ENCODE data around the gene ZNF774.

Gene ZNF774

DNA sequence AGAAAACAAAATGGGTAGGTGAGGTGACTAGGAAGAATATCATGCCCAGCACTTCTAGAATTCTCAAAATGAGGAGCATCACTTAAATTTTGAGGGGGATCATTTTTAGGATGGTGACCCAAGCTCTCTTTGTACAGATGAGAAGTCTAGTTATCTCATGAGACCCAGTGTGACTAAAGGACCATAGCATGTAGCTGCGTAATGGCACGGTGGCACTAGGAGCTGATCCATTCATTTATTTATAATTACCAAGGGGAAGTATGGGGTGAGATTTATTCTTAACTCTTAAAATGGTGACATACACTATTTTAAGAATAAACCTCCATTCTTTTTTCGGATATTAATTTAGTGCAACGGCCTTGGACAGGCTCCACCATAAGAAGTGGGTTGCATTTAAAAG is 44.2 kb downstream of the ZNF774 start:
- TF ChIP-seq SPI1 (IDR thresholded peaks at IDR 0.05; ENCODE audit: low read depth, low read length) (no peak), POU2F2 (IDR thresholded peaks at IDR 0.05; ENCODE audit: low read depth, low read length) (no peak), PAX5 (IDR thresholded peaks at IDR 0.05; ENCODE audit: insufficient read depth, low read length, severe bottlenecking) (no peak), TAF1 (IDR thresholded peaks at IDR 0.05; ENCODE audit: low read depth, low read length) (no peak), POLR2A (IDR thresholded peaks at IDR 0.05; ENCODE audit: low read depth, low read length) (no peak), POLR2AphosphoS5 (IDR thresholded peaks at IDR 0.05; ENCODE audit: low read depth, low read length) (no peak)
- DNase-seq (ENCODE audit: insufficient read length, low spot score) (no peak), FAIRE-seq (no peak)

DNA sequence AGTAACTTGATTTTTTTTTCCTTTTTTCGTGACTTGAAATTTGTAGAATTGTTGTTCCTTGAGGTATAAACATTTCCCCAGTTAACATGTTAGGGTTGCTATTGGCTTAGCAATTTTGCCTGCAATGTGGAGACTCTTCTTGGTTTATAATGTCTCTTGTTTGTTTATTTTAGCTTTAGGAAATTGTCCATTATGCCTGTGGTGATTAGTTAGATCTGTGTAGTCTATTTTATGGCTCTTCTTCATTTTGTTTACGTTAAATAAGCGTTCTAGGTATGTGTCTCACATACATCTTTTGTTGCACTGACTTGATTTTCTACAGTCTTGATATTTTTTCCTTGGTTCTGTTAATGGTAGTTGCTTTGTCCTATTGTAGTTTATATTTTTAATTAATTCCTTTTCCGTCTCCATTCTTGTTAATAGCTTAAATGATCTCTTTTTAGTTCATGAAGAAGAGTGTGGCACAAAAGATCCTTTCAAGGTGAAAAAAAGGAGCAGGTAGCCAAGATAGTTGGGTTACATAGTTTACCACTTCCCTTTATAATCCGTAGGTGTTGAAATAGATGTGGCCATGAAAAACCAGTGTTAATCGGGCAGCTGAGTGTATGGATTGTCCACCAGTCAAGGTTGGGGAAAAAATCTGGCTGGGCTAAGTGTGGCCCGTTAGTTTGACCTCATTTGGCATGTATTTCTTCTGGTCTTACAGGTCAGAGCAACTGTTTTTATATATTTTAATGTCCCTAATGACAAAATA is 48.1 kb downstream of the ZNF774 start:
- FAIRE-seq = peak; percentile 38
- DNase-seq (ENCODE audit: insufficient read length, low spot score) = no peak
- TF ChIP-seq SPI1 (IDR thresholded peaks at IDR 0.05; ENCODE audit: low read depth, low read length) = peak; percentile 17; the same call in 1 of the 2 replicates
- no peak for TF ChIP-seq PAX5 (IDR thresholded peaks at IDR 0.05; ENCODE audit: insufficient read depth, low read length, severe bottlenecking)
- no peak for TF ChIP-seq TAF1 (IDR thresholded peaks at IDR 0.05; ENCODE audit: low read depth, low read length)
- TF ChIP-seq POLR2A (IDR thresholded peaks at IDR 0.05; ENCODE audit: low read depth, low read length) = no peak

DNA sequence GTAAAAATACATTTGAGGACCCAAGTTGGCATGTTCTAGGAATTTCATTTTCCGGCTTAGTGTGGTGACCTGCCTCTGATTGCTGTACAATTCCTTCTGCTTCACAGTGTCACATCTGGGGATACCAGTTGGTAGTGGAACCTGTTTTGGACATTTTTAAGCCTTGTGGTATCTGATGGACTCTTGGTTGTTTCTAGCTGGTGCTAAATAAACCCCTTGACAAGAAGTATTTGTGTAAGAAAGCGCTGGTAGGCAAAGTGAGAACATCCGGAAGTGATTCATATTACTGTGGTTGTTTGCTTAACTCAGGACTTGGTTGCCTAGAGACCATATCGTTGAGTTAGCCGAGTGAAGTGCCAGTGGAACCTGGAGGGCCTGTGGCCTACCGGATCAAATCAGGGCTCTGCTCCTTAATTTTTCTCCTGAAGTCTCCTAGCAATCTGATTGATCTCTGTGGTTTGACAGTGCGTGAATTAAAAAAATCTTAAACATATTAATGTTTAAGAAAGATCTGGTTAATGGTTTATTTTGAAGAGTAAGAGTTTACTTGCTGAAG is 48.8 kb downstream of the ZNF774 start:
- FAIRE-seq (peak; percentile 89), DNase-seq (ENCODE audit: insufficient read length, low spot score) (peak; percentile 57)
- TF ChIP-seq PAX5 (IDR thresholded peaks at IDR 0.05; ENCODE audit: insufficient read depth, low read length, severe bottlenecking) (no peak), POLR2A (IDR thresholded peaks at IDR 0.05; ENCODE audit: low read depth, low read length) (0 out of 2 replicates have a peak, but pooled peaks have one; percentile 12), POLR2AphosphoS5 (IDR thresholded peaks at IDR 0.05; ENCODE audit: low read depth, low read length) (no peak), TAF1 (IDR thresholded peaks at IDR 0.05; ENCODE audit: low read depth, low read length) (peak; percentile 34; the same call in 1 of the 2 replicates), POU2F2 (IDR thresholded peaks at IDR 0.05; ENCODE audit: low read depth, low read length) (no peak; the same call in 1 of the 2 replicates), SPI1 (IDR thresholded peaks at IDR 0.05; ENCODE audit: low read depth, low read length) (peak; percentile 19; the same call in 1 of the 2 replicates)

DNA sequence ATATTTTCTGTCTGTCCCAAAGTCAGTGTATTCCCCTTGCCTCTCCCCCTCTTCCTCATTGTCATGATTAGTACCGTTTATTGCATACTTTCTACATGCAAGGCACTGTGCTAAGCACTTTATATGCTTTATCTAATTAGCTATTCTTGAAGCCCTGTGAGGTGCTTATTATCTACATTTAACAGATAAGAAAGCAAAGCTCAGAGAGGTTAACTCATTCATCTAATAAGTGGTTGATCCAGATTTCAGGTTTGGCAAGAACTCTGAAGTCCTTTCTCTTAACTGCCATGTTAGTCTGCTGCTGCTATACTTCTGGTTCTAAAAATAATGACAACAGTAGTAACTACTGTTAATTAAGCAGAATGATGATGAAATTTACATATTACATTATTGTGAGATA is 49.4 kb downstream of the ZNF774 start:
- TF ChIP-seq PAX5 (IDR thresholded peaks at IDR 0.05; ENCODE audit: insufficient read depth, low read length, severe bottlenecking) = no peak
- no peak for TF ChIP-seq POLR2A (IDR thresholded peaks at IDR 0.05; ENCODE audit: low read depth, low read length)
- no peak for TF ChIP-seq SPI1 (IDR thresholded peaks at IDR 0.05; ENCODE audit: low read depth, low read length)
- no peak for TF ChIP-seq POU2F2 (IDR thresholded peaks at IDR 0.05; ENCODE audit: low read depth, low read length)
- TF ChIP-seq TAF1 (IDR thresholded peaks at IDR 0.05; ENCODE audit: low read depth, low read length) = no peak
- no peak for TF ChIP-seq POLR2AphosphoS5 (IDR thresholded peaks at IDR 0.05; ENCODE audit: low read depth, low read length)
- no peak for FAIRE-seq
- no peak for DNase-seq (ENCODE audit: insufficient read length, low spot score)

DNA sequence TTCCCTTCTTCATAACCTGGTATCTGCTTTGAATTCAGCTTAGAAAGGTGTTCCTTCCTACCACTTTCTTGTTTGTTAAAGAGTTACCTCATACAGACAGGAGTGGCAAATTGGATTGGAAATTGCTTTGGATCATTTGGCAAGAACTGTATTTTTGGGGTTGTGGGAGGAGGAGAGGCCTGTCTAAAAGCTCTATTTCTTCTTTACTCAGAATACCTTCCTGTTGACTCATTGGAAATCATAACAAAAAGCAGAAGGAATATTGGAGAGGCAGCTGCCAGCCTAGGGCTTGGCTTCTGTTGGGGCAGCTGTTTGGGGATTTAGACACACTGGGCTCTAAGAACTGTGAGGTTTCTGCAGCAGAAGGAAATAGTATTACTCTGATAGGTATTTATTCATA is 50.1 kb downstream of the ZNF774 start:
- no peak for DNase-seq (ENCODE audit: insufficient read length, low spot score)

DNA sequence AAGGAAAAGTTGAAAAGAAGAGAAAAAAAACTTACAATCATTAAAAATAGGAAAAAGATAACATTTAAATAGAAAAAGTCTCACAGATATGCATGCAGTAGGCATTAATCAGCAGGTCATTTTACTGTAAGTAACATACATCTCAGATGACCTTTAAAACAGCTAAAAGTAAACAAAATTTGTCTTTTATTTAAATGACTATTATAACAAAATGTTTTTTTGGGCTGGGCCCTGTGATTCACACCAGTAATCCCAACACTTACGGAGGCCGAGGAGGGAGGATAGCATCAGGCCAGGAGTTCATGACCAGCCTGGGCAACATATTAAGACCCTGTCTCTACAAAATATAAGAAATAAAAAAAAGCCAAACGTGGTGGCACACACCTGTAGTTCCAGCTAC is 50.7 kb downstream of the ZNF774 start:
- no peak for TF ChIP-seq TAF1 (IDR thresholded peaks at IDR 0.05; ENCODE audit: low read depth, low read length)
- no peak for TF ChIP-seq SPI1 (IDR thresholded peaks at IDR 0.05; ENCODE audit: low read depth, low read length)
- no peak for TF ChIP-seq POLR2A (IDR thresholded peaks at IDR 0.05; ENCODE audit: low read depth, low read length)
- TF ChIP-seq PAX5 (IDR thresholded peaks at IDR 0.05; ENCODE audit: insufficient read depth, low read length, severe bottlenecking) = no peak
- TF ChIP-seq POU2F2 (IDR thresholded peaks at IDR 0.05; ENCODE audit: low read depth, low read length) = no peak
- no peak for TF ChIP-seq POLR2AphosphoS5 (IDR thresholded peaks at IDR 0.05; ENCODE audit: low read depth, low read length)
- DNase-seq (ENCODE audit: insufficient read length, low spot score) = no peak
- no peak for FAIRE-seq

More for the DNA sequence above, 50.1 kb downstream of the ZNF774 start:
- TF ChIP-seq POLR2A (IDR thresholded peaks at IDR 0.05; ENCODE audit: low read depth, low read length) = no peak
- FAIRE-seq = no peak

DNA sequence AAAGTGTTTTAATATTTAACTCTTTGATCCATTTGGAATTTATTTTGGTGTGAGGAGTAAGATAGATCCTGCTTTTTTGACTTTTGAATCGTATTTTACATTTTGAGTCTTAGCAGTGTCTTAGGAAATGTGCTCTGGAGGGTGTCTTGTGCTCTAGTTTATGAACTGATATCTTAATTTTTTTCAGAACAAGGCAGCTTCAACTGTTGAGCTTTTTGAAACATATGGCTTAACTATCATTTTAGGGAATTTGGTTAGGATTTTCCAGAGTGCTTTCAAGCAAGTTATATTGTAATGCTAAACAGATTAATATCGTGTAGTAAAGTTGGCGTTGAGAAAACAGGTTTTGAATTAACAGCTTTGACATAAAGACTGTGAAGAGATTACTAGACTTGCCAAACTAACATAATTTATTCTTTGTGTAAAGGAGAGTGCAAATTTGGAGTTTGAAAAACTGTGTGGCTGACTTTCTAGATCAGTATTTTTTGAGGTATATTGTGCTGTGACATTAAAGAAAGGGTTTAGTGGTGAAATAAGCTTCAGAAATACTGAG is 53.0 kb downstream of the ZNF774 start:
- DNase-seq (ENCODE audit: insufficient read length, low spot score) (no peak), FAIRE-seq (no peak)
- TF ChIP-seq PAX5 (IDR thresholded peaks at IDR 0.05; ENCODE audit: insufficient read depth, low read length, severe bottlenecking) (no peak), TAF1 (IDR thresholded peaks at IDR 0.05; ENCODE audit: low read depth, low read length) (no peak), SPI1 (IDR thresholded peaks at IDR 0.05; ENCODE audit: low read depth, low read length) (no peak), POLR2A (IDR thresholded peaks at IDR 0.05; ENCODE audit: low read depth, low read length) (no peak), POU2F2 (IDR thresholded peaks at IDR 0.05; ENCODE audit: low read depth, low read length) (no peak), POLR2AphosphoS5 (IDR thresholded peaks at IDR 0.05; ENCODE audit: low read depth, low read length) (no peak)

DNA sequence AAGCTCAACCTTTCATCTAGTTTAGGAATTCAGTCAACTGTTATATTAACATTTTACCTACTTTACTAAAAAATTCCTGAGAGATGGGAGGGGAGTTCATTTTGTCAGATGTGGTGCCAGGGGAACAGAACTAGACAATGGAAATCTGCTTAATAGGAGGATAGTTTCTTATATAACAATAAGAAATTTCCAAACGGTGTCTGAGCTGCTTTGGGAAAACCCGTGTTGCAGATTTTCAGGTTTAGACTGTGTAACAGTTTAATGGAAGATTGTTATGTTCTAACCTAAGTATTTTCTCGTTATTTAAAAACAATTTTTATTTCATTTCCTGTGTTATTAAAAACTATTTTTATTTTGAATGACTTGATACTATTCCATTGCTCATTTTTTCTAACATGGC is 55.3 kb downstream of the ZNF774 start:
- TF ChIP-seq PAX5 (IDR thresholded peaks at IDR 0.05; ENCODE audit: insufficient read depth, low read length, severe bottlenecking) (no peak), POLR2A (IDR thresholded peaks at IDR 0.05; ENCODE audit: low read depth, low read length) (no peak), POU2F2 (IDR thresholded peaks at IDR 0.05; ENCODE audit: low read depth, low read length) (no peak), TAF1 (IDR thresholded peaks at IDR 0.05; ENCODE audit: low read depth, low read length) (no peak), SPI1 (IDR thresholded peaks at IDR 0.05; ENCODE audit: low read depth, low read length) (no peak), POLR2AphosphoS5 (IDR thresholded peaks at IDR 0.05; ENCODE audit: low read depth, low read length) (no peak)
- FAIRE-seq (no peak), DNase-seq (ENCODE audit: insufficient read length, low spot score) (no peak)

DNA sequence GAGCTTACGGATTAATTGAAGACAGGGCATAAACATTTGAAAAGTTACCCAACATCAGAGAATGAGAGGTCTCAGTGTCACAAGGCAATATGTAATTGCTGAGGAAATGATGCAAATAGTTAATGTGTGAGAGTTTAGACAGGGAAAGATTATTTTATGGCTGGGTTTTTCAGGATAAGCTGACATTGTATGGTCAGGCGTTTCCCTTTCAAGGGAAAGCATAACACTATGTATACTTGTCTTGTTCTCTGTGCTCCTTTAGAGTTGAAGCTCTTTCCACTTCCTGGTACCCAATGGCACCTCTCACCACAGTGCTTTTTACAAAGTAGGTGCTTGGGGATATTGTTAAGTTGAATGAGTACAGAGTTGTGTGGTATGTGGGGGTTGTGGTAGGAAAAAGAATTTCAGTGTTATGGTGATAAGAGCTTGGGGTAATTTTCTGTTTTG is 55.8 kb downstream of the ZNF774 start:
- FAIRE-seq (no peak), DNase-seq (ENCODE audit: insufficient read length, low spot score) (no peak)
- TF ChIP-seq SPI1 (IDR thresholded peaks at IDR 0.05; ENCODE audit: low read depth, low read length) = no peak
- no peak for TF ChIP-seq TAF1 (IDR thresholded peaks at IDR 0.05; ENCODE audit: low read depth, low read length)
- no peak for TF ChIP-seq POLR2AphosphoS5 (IDR thresholded peaks at IDR 0.05; ENCODE audit: low read depth, low read length)
- no peak for TF ChIP-seq POU2F2 (IDR thresholded peaks at IDR 0.05; ENCODE audit: low read depth, low read length)
- no peak for TF ChIP-seq POLR2A (IDR thresholded peaks at IDR 0.05; ENCODE audit: low read depth, low read length)
- no peak for TF ChIP-seq PAX5 (IDR thresholded peaks at IDR 0.05; ENCODE audit: insufficient read depth, low read length, severe bottlenecking)

All from GM12891 (cell line).